Fibroblast of skin of left biceps (primary cell): ENCODE results near the gene DDX43.
"Not testable (repeated sequence)": the region's sequence is repeated elsewhere in the genome, so short reads cannot be mapped to it uniquely, and the experiment has no call there.

ENCODE experiments used
- DNase-seq, 2 experiments: peaks; one replicate each; pipeline ENCODE4 v3.0.0-alpha.2; 2013; ENCODE audit warnings: low read depth in 2 of 2

Gene DDX43

DNA sequence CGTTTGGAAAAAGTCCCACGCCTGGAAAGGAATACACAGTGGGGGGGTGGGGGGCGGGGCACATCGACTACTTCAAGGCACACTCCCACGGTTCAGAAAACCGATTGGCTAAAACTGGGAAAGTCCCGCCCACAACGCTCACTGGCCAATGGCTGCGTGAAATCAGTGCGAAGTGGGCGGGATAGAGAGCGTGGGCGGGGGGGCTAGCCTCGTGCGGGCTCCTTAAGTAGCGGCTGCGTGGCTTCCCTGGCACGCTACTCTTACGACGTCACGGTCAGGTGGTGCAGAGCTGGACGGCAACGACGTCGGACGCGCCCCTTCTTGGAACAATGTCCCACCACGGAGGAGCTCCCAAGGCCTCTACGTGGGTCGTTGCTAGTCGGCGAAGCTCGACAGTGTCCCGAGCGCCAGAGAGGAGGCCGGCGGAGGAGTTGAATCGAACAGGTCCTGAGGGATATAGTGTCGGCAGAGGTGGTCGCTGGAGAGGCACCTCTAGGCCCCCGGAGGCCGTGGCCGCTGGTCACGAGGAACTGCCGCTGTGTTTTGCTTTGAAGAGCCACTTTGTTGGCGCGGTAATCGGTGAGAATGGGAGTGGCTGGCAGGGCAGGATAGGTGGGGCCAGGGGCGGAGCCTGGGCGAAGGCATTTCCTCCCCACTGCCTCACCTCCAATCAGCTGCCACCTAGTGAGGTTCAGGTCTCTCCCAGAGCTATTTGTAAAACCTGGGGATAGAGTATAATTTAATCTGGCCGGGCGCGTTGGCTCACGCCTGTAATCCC lies at the start of gene DDX43:
DDX43 (plus strand) TSS at position 252 of the 778 bp plus-strand sequence; CDS start at position 330, 78 bp downstream.
- peak in 1 of 2 experiments; percentile 0 for DNase-seq

DNA sequence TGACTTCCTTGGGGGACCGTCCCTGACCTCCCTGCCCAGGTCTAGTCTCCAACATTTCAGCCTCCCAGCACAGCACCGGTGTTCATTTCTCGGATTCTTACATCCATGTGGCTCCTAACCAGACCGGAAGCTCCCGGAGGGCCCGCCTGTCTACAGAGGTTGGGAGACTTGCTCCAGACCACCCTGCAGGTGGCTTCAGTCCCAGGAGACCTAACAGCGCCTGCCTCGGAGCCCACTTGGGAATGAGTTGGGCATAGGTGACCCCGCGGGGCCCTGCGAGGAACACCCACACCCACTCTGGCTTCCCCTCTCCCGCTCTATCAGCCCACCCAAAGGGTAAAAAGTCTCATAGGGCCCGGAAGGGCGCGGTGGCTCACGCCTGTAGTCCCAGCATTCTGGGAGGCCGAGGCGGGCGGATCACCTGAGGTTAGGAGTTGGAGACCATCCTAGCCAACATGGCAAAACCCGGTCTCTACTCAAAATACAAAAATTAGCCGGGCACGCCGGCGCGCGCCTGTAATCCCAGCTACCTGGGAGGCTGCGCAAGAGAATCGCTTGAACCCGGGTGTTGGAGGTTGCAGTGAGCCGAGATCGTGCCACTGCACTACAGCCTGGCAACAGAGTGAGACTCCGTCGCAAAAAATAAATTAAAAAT lies 46.0 kb upstream of the DDX43 start:
- DNase-seq: no peak

DNA sequence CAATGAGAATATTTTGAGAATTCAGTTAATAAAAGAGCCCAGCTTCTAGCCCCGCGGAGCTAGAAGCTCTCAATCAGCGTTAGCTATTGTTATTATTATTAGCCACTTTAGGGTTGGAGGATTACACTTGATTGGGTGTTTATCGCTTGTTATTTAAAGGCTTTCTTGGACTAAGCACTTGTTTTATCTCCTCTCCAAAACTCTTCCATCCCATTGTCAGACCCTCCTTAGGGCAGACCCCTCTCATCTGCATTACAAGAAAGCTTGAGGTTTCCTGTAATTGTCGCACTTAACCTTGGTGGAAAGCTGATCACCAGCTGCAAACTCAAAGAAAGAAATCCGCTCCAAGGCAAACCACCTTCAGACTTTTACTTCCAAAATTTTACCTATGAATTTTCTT lies 45.3 kb upstream of the DDX43 start:
- DNase-seq: no peak

DNA sequence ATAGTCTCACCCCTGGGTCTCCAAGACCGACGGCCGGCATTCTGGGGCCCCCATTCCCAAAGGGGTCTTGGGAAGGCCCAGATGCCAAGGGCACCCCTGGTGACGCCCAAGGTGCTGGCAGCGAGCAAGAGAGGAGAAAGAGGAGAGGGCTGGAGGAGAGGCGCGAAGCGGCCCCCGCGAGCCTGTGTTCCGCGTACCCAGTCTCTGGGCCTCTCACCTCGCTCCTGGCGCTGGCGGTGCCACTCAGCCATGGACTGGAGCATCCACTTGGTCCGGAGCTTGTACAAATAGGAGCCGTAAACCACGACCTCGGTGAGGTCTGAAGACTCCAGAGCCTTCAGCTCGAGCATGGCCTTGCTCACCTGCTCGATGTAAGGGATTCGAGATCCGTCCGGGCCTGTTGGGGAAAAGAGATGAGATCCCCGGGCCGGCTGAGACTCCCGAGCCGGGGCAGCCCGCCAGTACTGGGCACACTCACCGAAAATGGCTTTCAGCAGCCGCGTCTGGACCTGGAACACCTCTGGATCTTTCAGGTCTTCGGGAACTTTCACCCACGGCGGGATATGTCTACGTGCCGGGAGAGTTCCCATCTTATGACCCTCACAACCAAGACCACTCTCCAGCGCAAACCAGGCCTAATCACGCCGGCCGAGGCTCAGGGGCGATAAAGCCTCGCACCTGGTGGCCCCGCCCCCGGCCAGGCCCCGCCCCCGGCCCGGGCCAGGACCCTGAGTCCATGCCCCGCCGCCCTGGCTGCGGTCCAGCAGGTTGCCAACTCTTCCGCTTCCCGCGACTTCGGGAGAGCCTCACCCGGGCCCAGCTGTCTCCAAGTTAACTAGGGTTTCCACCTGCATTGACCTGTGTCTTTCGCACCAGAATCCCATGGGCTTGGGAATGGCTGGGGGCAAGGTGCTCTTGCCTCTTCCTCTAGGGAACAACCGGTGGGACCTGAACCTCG lies 40.7 kb upstream of the DDX43 start, which contains the start of gene DPPA5:
DPPA5 (minus strand) TSS at position 641 of the 958 bp plus-strand sequence; CDS start at position 590, 51 bp downstream.
- no peak for DNase-seq

DNA sequence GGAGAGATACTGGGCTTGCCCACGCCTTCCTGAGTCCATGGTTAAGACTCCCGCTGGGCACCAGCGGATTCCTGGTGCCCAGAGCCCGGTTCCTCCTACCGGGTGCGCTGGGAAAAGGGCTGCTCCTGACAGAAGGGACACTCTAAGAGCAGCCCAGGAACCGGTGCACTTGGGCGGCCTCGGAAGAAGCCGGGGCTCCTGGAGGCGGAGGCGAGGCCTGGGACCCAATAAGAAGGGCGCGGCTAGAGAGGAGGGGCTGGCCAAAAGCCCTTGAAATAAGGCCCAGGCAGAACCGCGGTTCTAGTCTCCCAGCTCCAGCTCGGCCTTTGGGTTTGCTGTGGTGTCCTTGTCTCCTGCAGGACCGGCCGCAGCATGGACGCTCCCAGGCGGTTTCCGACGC lies 32.3 kb upstream of the DDX43 start, which contains the start of gene KHDC3L:
KHDC3L (plus strand) TSS at position 301 of the 400 bp plus-strand sequence; CDS start at position 373, 72 bp downstream.
- no peak for DNase-seq

DNA sequence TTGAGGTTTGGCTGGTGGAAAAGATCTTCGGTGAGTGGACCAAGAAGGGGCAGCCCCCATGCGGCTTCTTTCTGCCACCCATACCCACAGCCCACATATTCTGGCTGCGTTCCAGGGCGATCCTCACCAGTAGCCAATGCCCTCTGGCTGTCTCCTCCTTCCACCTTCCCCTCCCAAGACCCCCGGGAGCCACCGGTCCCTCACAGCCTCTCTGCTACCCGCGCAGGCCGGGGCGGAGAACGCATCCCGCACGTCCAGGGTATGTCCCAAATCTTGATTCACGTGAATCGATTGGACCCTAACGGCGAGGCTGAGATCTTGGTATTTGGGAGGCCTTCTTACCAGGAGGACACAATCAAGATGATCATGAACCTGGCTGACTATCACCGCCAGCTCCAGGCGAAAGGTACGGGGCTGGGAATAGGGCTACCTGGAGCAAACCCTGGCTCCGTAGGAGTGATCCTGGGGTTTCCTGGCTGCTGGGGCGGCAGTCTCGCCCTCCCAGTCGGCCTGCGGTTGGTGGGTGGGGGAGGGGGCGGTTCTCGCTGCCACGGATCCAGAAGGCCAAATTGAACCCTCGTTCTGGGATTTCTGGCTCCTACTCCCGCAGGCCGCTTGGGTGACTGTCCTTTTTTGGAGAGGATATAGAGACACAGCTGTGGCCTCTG lies 31.6 kb upstream of the DDX43 start:
- no peak for DNase-seq

DNA sequence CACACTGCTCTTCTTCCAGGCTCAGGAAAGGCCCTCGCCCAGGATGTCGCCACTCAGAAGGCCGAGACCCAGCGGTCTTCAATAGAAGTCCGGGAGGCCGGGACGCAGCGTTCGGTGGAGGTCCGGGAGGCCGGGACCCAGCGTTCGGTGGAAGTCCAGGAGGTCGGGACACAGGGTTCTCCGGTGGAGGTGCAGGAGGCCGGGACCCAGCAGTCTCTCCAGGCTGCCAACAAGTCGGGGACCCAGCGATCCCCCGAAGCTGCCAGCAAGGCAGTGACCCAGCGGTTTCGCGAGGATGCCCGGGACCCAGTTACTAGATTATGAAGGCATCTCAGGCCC lies 31.1 kb upstream of the DDX43 start:
- no peak for DNase-seq

DNA sequence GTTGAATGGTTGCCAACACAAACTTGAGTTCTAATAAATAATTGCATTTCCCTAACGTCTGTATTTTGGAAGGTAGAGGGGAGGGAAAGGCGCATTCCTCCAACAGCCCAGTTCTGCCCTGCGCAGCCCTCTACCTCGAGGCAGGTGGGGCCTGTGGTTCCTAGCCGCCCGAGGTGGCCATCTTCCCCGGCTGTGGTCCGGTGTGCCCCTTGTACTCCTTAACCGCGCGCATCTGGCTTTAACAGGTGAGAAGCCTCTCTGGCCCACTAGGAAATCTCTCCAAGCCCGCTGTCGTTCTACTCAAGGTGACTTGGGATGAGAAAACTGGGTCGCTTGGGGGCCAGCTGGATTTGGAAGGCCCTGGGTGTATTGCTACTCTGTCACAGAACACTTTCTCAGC lies 30.5 kb upstream of the DDX43 start:
- no peak for DNase-seq

DNA sequence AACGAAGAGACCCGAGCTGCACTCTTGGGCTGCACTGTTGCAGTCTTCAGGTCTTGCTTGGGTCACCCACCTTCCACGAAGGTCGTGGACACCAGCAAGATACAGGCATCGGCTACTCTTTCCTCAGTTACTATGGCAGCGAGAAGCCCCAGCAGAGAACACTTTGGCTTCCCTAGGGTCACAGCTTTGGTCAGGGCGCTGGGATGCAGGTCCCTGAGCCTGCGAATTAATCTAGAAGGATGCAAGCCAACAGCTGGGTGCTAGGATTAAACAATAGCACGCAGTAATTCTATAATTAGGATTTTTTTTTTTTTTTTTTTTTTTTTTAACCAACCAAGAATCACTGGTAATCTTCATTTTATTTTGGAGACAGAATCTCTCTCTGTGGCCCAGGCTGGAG lies 30.1 kb upstream of the DDX43 start:
- DNase-seq: no peak

DNA sequence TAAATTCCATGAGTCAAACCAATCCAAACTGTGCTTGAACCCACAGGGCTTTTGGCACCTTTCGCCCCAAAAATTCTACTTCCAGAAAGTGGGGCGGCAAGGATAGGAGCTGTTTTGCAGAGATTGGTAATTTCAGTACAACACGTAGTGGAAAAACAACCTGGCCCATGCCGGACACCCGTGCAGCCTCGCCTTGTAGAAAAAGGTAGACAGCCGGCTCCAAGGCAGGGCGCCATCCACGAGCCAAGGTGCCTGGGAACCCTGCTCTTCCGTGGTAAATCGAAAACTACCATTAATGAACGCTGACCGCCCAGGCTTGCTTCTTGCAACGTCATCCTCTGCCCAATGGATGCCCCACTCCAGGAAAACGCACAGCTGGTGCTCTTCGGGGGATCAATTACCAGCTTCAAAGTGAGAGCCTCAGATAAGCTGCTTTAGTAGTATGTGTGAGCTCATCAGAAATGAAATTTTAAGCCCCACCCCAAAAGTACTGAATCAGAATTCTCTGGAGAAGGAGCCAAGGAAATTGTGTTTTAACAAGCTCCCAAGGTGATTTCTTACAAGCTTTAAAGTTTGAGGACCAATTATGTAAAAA lies 26.8 kb upstream of the DDX43 start:
- no peak for DNase-seq

DNA sequence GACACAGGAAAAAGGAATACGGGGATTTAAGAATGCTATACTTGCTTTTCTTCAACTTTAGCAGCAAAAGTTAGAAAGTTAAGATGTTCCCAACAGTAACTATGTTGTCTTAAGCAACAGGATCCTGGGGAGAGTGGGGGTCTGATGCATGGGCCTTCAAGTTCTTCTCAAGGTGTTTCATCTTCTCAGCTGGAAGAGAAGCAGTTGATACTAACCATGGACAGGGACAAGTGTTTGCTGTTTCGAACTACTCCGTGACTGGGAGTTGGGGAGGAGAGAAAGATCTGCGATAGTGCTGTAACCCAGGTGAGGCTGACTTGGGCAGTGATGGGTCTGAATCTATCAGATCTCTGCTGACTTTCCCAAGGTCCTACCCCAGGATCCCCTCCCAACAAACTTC lies 26.0 kb upstream of the DDX43 start:
- DNase-seq: no peak

DNA sequence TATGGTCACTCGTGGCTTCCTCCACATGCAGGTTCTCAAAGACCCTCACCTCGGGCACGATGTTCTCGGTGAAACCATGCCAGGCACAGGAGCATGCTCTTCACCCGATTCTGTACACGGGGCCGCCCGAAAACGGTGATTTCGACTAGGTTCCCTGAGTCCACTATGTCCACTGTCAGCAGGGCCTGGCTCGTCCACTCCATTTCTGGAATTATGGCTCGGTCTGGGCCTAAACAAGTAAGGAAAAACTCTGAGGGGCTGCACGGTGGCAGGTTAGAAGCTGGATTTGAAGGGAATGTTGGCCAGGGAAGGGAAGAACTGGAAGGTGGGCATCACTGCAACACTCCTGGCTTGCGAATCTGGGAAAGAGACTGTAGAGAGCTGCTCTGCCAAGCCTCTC lies 25.5 kb upstream of the DDX43 start:
- DNase-seq: no peak

DNA sequence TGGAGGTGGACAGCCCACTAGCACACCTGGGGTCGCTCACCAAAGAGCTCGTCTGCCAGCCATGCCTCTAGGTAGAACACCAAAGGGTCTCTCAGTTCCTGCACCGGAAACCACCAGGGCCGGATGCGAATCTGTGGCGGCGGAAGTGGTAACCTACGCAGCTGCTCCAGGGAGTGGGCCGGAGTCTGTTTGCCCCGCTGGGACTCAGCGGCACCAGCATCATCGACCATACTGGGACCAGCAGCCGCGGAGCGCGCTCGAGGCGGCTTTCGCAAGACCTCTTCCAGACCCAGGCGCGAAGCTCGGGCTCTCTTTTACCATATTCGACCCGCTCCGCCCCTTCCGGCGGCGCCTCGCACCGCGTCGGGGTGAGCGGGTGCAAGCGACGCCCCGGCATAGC lies 25.1 kb upstream of the DDX43 start, which contains the start of gene OOEP:
OOEP (minus strand) TSS at position 335 of the 400 bp plus-strand sequence; CDS start at position 230, 105 bp downstream.
- no peak for DNase-seq

DNA sequence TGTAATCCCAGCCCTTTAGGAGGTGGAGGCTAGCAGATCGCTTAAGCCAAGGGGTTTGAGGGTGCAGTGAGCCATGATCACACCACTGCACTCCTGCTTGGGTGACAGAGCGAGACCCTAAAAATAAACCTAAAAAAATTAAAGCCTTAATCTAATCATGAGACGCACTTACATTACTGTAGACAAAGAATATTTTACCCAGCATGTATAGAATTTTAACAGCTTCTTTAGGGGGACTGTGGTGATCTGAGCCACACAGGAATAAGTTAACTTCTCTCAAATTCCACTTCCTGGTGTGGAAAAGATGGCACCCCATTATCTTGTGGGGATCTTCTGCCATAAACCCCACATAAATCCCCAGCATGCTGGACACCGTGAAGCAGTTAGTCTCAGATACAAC lies 22.6 kb upstream of the DDX43 start:
- no peak for DNase-seq

DNA sequence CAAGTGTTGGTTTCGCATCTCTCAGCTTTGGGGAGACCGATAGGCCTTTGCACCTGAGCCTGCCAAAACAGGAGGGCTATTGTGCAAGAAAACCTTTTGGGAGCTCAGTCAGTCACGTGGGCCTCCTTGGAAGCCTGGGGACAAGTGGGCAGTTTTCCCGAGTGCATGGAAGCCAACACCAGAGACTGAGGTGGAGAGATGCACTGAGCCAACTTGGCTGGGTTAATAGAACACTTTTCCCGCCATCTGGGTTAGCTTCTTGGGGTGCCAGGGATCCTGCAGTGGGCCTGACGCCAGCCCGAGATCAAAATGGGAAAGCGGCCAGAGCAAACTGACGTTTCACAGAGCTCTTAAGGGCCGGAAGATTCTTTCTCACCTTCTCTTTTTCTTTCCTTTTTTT lies 22.1 kb upstream of the DDX43 start:
- DNase-seq: no peak

DNA sequence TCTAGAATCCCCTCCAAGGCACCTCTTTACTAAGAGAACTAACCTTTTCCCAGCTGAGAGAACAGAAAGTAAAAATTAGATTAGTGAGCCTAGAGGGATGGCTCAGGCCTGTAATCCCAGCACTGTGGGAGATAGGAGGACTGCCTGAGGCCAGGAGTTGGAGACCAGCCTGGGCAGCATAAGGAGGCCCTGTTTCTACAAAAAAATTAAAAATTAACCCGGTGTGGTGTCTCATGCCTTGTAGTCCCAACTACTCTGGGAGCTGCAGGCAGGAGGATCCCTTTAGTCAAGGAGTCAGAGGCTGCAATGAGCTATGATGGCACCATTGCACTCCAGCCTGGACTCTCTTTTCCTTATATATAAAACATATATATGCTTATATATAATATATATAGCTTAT lies 19.4 kb upstream of the DDX43 start:
- DNase-seq: no peak

DNA sequence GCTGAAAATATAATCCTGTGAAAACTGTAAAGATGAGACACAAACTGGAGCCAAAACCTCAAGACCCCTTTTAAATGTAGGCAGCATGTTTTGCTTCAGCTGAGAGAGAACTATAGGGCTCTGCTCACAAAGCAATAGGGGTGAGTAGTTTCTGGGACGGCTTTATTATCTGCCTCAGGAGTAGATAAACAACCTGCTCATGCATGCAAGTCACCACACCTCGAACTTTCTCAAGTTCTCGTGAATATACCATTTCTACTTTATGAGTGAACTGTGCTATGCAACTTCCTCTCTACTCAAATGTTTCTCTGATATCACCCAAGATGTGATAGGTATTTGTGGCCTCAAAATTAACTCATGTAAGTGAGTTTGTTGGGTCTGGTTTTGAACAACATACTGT lies 17.4 kb upstream of the DDX43 start:
- DNase-seq: no peak

DNA sequence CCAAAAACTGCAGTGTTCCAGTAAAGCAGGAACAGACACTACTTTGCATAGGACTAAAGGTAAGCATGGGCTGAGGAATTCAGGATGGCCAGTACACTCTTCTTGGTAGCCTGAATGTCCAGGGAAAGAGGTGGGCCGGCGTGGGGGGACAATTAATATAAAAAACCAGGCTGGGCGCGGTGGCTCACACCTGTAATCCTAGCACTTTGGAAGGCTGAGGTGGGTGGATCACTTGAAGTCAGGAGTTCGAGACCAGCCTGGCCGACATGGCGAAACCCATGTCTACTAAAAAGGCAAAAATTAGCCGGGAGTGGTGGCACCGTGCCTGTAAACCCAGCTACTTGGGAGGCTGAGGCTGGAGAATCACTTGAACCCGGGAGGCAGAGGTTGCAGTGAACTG lies 13.1 kb upstream of the DDX43 start:
- DNase-seq: not testable (repeated sequence)

DNA sequence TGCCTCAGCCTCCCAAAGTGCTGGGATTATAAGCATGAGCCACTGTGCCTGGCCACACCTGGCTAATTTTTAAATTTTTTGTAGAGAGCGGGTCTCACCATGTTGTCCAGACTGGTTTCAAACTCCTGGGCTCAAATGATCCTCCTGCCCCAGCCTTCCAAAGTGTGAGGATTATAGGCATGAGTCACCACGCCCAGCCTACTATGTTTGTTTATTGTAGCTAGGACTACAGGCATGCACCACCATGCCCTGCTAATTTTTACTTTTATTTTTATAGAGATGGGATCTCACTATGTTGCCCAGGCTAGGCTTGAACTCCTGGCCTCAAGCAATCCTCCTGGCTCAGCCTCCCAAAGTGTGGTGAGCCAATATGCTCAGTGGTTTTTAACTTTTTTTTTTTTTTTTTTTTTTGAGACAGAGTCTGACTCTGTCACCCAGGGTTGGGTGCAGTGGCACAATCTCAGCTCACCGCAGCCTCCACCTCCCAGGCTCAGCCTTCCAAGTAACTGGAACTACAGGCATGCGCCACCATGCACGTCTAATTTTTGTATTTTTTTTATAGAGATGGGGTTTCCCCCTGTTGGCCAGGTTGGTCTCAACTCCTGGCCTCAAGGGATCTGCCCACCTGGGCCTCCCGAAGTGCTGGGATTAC lies 12.0 kb upstream of the DDX43 start:
- no peak for DNase-seq

DNA sequence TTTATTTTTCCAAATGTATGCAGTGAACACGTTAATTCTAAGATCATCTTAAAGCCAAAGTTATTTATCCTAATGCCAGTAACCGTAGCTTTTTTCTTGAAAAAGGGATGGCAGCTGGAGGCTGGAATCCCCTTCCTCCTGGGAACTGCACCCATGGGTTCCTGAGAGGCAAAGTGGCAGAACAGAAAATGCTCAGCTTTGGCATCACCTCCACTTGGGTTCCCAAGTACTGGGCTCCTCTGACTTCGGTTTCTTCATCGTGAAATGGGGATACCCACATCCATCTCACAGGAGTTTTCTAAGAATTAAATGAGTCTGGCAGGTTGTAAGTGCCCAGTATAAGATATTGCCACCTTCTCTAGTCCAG lies 6.2 kb upstream of the DDX43 start:
- no peak for DNase-seq
